Measurements from ENCODE around the gene ENO1. TPM values are rescaled to one million over a fixed set of nuclear protein-coding genes. Genes with fewer than 3 reads are reported as not detected.
"Not testable (repeated sequence)": the region's sequence is repeated elsewhere in the genome, so short reads cannot be mapped to it uniquely, and the experiment has no call there.

Gene ENO1
- total RNA-seq, 1 donor from 2014 or later = 1,388 TPM

GRCh38 chr1:8892026-8892425, 13.5 kb upstream of the ENO1 start:
- no peak for ATAC-seq

GRCh38 chr1:8891401-8891800, 12.9 kb upstream of the ENO1 start:
- ATAC-seq = no peak

- ATAC-seq = peak; percentile 82
Observed at GRCh38 chr1:8889925-8890785, 11.7 kb upstream of the ENO1 start.

GRCh38 chr1:8889103-8889846, 10.8 kb upstream of the ENO1 start:
- peak; percentile 16 for ATAC-seq

- no peak for ATAC-seq
Observed at GRCh38 chr1:8886589-8886988, 8.1 kb upstream of the ENO1 start.

GRCh38 chr1:8886031-8886524, 7.6 kb upstream of the ENO1 start:
- ATAC-seq = not testable (repeated sequence)

- ATAC-seq = peak; percentile 14
Observed at GRCh38 chr1:8884105-8884504, 5.6 kb upstream of the ENO1 start.

- no peak for ATAC-seq
Observed at GRCh38 chr1:8883491-8883890, 5.0 kb upstream of the ENO1 start.

- ATAC-seq = peak; percentile 23
Observed at GRCh38 chr1:8879922-8880676, 1.6 kb upstream of the ENO1 start.

GRCh38 chr1:8879464-8879921, 1.0 kb upstream of the ENO1 start:
- no peak for ATAC-seq

GRCh38 chr1:8878698-8879463, 395 bp upstream of the ENO1 start:
- peak; percentile 90 for ATAC-seq

- no peak for ATAC-seq
Observed at GRCh38 chr1:8876087-8876486, 2.4 kb downstream of the ENO1 start.

GRCh38 chr1:8875216-8875861, 3.1 kb downstream of the ENO1 start:
- no peak for ATAC-seq

- ATAC-seq = no peak
Observed at GRCh38 chr1:8874230-8875201, 4.0 kb downstream of the ENO1 start.

GRCh38 chr1:8873506-8874229, 4.8 kb downstream of the ENO1 start:
- peak; percentile 77 for ATAC-seq

GRCh38 chr1:8873001-8873400, 5.5 kb downstream of the ENO1 start:
- no peak for ATAC-seq

GRCh38 chr1:8871965-8872399, 6.5 kb downstream of the ENO1 start:
- ATAC-seq = peak; percentile 8

GRCh38 chr1:8871539-8871935, 6.9 kb downstream of the ENO1 start:
- ATAC-seq = peak; percentile 33
